MV-4-11 (cell line): ENCODE results near the gene CTBP2.
A peak's percentile ranks its signal among the peaks of the same experiment; 100 is the strongest.
"Not testable (repeated sequence)": the region's sequence is repeated elsewhere in the genome, so short reads cannot be mapped to it uniquely, and the experiment has no call there.

Experiments
- DNase-seq: peaks from one replicate; lab custom pipeline; 2025; lab: John Stamatoyannopoulos, UW

Gene CTBP2

GRCh38 chr10:125064681-125065492, 95.5 kb downstream of the CTBP2 start:
- peak; percentile 98 for DNase-seq

- no peak for DNase-seq
Measured at GRCh38 chr10:125063256-125063925, 97.0 kb downstream of the CTBP2 start.

- DNase-seq, result no peak
Measured at GRCh38 chr10:125062914-125063230, 97.5 kb downstream of the CTBP2 start.

GRCh38 chr10:125062227-125062913, 98.0 kb downstream of the CTBP2 start:
- peak; percentile 42 for DNase-seq

- peak; percentile 82 for DNase-seq
Measured at GRCh38 chr10:125061557-125062226, 98.7 kb downstream of the CTBP2 start.

GRCh38 chr10:125060826-125061556, 99.4 kb downstream of the CTBP2 start:
- DNase-seq, result peak; percentile 24

- no peak for DNase-seq
Measured at GRCh38 chr10:125060482-125060825, 99.9 kb downstream of the CTBP2 start.

- no peak for DNase-seq
Measured at GRCh38 chr10:125060026-125060425, 100.3 kb downstream of the CTBP2 start.

GRCh38 chr10:125059348-125059747, 101.0 kb downstream of the CTBP2 start:
- not testable (repeated sequence) for DNase-seq

GRCh38 chr10:125057158-125058001, 103.0 kb downstream of the CTBP2 start:
- DNase-seq, result peak; percentile 94

GRCh38 chr10:125056161-125057132, 103.9 kb downstream of the CTBP2 start:
- no peak for DNase-seq

- no peak for DNase-seq
Measured at GRCh38 chr10:125055446-125055845, 104.9 kb downstream of the CTBP2 start.

- DNase-seq, result no peak
Measured at GRCh38 chr10:125054669-125055268, 105.6 kb downstream of the CTBP2 start.

GRCh38 chr10:125054216-125054615, 106.1 kb downstream of the CTBP2 start:
- DNase-seq, result no peak

GRCh38 chr10:125052146-125052545, 108.2 kb downstream of the CTBP2 start:
- no peak for DNase-seq

GRCh38 chr10:125050383-125050782, 110.0 kb downstream of the CTBP2 start:
- DNase-seq, result no peak

- DNase-seq, result no peak
Measured at GRCh38 chr10:125049216-125049881, 111.0 kb downstream of the CTBP2 start.

- DNase-seq, result peak; percentile 61
Measured at GRCh38 chr10:125048094-125048864, 112.1 kb downstream of the CTBP2 start.
